ENCODE data around the gene LCP2.

The LCP2 gene

GRCh38 chr5:170314541-170315095 is 17.0 kb upstream of the LCP2 start:
- Histone ChIP-seq H3K27ac (no peak overlapping the region), H3K4me3 (ENCODE audit: low read depth, low read length) (no peak overlapping the region), H3K36me3 (no peaks in the 10 kb centered on the region), H3K9me3 (ENCODE audit: severe bottlenecking) (no peaks in the 10 kb centered on the region), H3K27me3 (ENCODE audit: insufficient read depth, low read depth, severe bottlenecking) (peaks cover 79% of the 10 kb centered on the region)
- DNase-seq: no peak
- no peak for TF ChIP-seq CTCF (IDR thresholded peaks at IDR 0.05; ENCODE audit: low read depth, low read length)

- Histone ChIP-seq H3K27ac (no peak overlapping the region), H3K36me3 (no peaks in the 10 kb centered on the region), H3K9me3 (ENCODE audit: severe bottlenecking) (no peaks in the 10 kb centered on the region), H3K4me3 (ENCODE audit: low read depth, low read length) (no peak overlapping the region), H3K27me3 (ENCODE audit: insufficient read depth, low read depth, severe bottlenecking) (peaks cover 73% of the 10 kb centered on the region)
- DNase-seq: no peak
- TF ChIP-seq CTCF (IDR thresholded peaks at IDR 0.05; ENCODE audit: low read depth, low read length): no peak
Observed at GRCh38 chr5:170313816-170314215, 16.2 kb upstream of the LCP2 start.

GRCh38 chr5:170313344-170313743 is 15.8 kb upstream of the LCP2 start:
- no peak overlapping the region for H3K27ac ChIP-seq
- TF ChIP-seq CTCF (IDR thresholded peaks at IDR 0.05; ENCODE audit: low read depth, low read length): no peak

GRCh38 chr5:170312666-170313065 is 15.1 kb upstream of the LCP2 start:
- H3K36me3 ChIP-seq: no peaks in the 10 kb centered on the region

More at GRCh38 chr5:170313344-170313743, 15.8 kb upstream of the LCP2 start:
- Histone ChIP-seq H3K4me3 (ENCODE audit: low read depth, low read length) (no peak overlapping the region), H3K9me3 (ENCODE audit: severe bottlenecking) (no peaks in the 10 kb centered on the region), H3K27me3 (ENCODE audit: insufficient read depth, low read depth, severe bottlenecking) (peaks cover 73% of the 10 kb centered on the region), H3K36me3 (no peaks in the 10 kb centered on the region)
- DNase-seq: no peak

GRCh38 chr5:170312301-170312595 is 14.7 kb upstream of the LCP2 start:
- Histone ChIP-seq H3K9me3 (ENCODE audit: severe bottlenecking) (no peaks in the 10 kb centered on the region), H3K4me3 (ENCODE audit: low read depth, low read length) (no peak overlapping the region), H3K27me3 (ENCODE audit: insufficient read depth, low read depth, severe bottlenecking) (peaks cover 73% of the 10 kb centered on the region), H3K27ac (no peak overlapping the region), H3K36me3 (no peaks in the 10 kb centered on the region)
- DNase-seq: no peak
- no peak for TF ChIP-seq CTCF (IDR thresholded peaks at IDR 0.05; ENCODE audit: low read depth, low read length)

More at GRCh38 chr5:170312666-170313065, 15.1 kb upstream of the LCP2 start:
- Histone ChIP-seq H3K27ac (no peak overlapping the region), H3K4me3 (ENCODE audit: low read depth, low read length) (no peak overlapping the region), H3K9me3 (ENCODE audit: severe bottlenecking) (no peaks in the 10 kb centered on the region), H3K27me3 (ENCODE audit: insufficient read depth, low read depth, severe bottlenecking) (peaks cover 73% of the 10 kb centered on the region)
- DNase-seq: no peak
- TF ChIP-seq CTCF (IDR thresholded peaks at IDR 0.05; ENCODE audit: low read depth, low read length): no peak
